GM12801 (cell line): ENCODE results near the gene SMIM41.

ENCODE experiments used
- CTCF ChIP-seq: IDR thresholded peaks from one replicate; pipeline ENCODE4 v1.5.1; 2011; ENCODE audit warnings: control low read depth; ENCODE audit not compliant: insufficient read length; ENCODE audit errors: extremely low read depth

Gene SMIM41

GRCh38 chr12:52074971-52075724 lies 4.4 kb upstream of the SMIM41 start:
- no peak for TF ChIP-seq CTCF

GRCh38 chr12:52076811-52077210 lies 2.7 kb upstream of the SMIM41 start:
- no peak for TF ChIP-seq CTCF

GRCh38 chr12:52078276-52078675 lies 1.2 kb upstream of the SMIM41 start:
- TF ChIP-seq CTCF = no peak

- no peak for TF ChIP-seq CTCF
Observed at GRCh38 chr12:52080403-52081251, 1.1 kb downstream of the SMIM41 start.

- no peak for TF ChIP-seq CTCF
Observed at GRCh38 chr12:52081263-52081733, 1.8 kb downstream of the SMIM41 start.

GRCh38 chr12:52082026-52082668 lies 2.6 kb downstream of the SMIM41 start:
- no peak for TF ChIP-seq CTCF

GRCh38 chr12:52082669-52082987 lies 3.1 kb downstream of the SMIM41 start:
- no peak for TF ChIP-seq CTCF
